MCF 10A (cell line): ENCODE data around the gene PDE1C. TPM values are rescaled to one million over a fixed set of nuclear protein-coding genes. Genes with fewer than 3 reads are reported as not detected.
"Not testable (repeated sequence)": the region's sequence is repeated elsewhere in the genome, so short reads cannot be mapped to it uniquely, and the experiment has no call there.

Experiments
- BruUV-seq: library from RNA; stranded (reverse); fragments of 400-500 nt; replicated peaks from 2 replicates; lab custom pipeline; 2021; lab: Mats Ljungman, UMichigan
- CTCF ChIA-PET: fragments of 300-600 bp; sonication (Branson Sonifier 250); formaldehyde crosslinking; extraction: SDS; loops from one replicate; lab custom pipeline; 2021; ENCODE audit warnings: antibody characterized with exemption, inconsistent platforms; lab: Yijun Ruan, JAX
- POLR2A ChIA-PET: fragments of 300-600, 350-650 bp; sonication (Branson Sonifier 250); formaldehyde crosslinking; extraction: SDS; loops from one replicate; lab custom pipeline; 2020; ENCODE audit warnings: antibody characterized with exemption, inconsistent platforms; lab: Yijun Ruan, JAX
- DNase-seq: peaks from one replicate; pipeline ENCODE4 v3.0.0-alpha.2; 2018; ENCODE audit not compliant: unreplicated experiment
- H3K27ac Mint-ChIP-seq: one replicate; pipeline ENCODE4 v1.8.0; 2022; ENCODE audit warnings: mild to moderate bottlenecking, low read depth, mixed read lengths; ENCODE audit not compliant: unreplicated experiment
- H3K27me3 Mint-ChIP-seq: one replicate; pipeline ENCODE4 v1.8.0; 2022; ENCODE audit warnings: mixed read lengths; ENCODE audit not compliant: insufficient read depth, unreplicated experiment
- H3K36me3 Mint-ChIP-seq: one replicate; pipeline ENCODE4 v1.8.0; 2022; ENCODE audit warnings: mild to moderate bottlenecking, moderate library complexity, mixed read lengths; ENCODE audit not compliant: insufficient read depth, unreplicated experiment
- H3K4me1 Mint-ChIP-seq: one replicate; pipeline ENCODE4 v1.8.0; 2022; ENCODE audit warnings: mixed read lengths; ENCODE audit not compliant: insufficient read depth, unreplicated experiment
- H3K4me3 Mint-ChIP-seq: one replicate; pipeline ENCODE4 v1.8.0; 2022; ENCODE audit warnings: mild to moderate bottlenecking, moderate library complexity, mixed read lengths; ENCODE audit not compliant: unreplicated experiment
- H3K9me3 Mint-ChIP-seq: one replicate; pipeline ENCODE4 v1.8.0; 2022; ENCODE audit warnings: mixed read lengths; ENCODE audit not compliant: unreplicated experiment
- CTCF ChIP-seq: fragments of 200-600 bp; IDR thresholded peaks from one replicate; pipeline ENCODE4 v1.8.0; 2022; ENCODE audit warnings: antibody characterized with exemption, mild to moderate bottlenecking; ENCODE audit not compliant: unreplicated experiment
- intact Hi-C: fragments of 100-400 bp; cut with micrococcal nuclease; formaldehyde crosslinking; loops from 2 replicates; pipeline ENCODE4 v1.14.1; 2022
- total RNA-seq: library from RNA; stranded (reverse); gene quantifications from 2 replicates; pipeline ENCODE4 v1.2.3, GENCODE V29; 2022

The PDE1C gene
- total RNA-seq, 1 experiment from 2014 or later, result 0.14 TPM

- intact Hi-C loops, result no loop called here
- Mint-ChIP-seq H3K4me1 (no peaks in the 10 kb centered on the region), H3K9me3 (no peaks in the 10 kb centered on the region), H3K27me3 (no peaks in the 10 kb centered on the region), H3K36me3 (no peaks in the 10 kb centered on the region), H3K27ac (no peak overlapping the region), H3K4me3 (no peak overlapping the region)
- BruUV-seq, result no TSS peak
- no peak for TF ChIP-seq CTCF
- ChIA-PET POLR2A (no interaction called here), CTCF (no interaction called here)
- DNase-seq, result no peak
These were observed 219.1 kb downstream of the PDE1C start for GRCh38 chr7:31851119-31851518.

DNA sequence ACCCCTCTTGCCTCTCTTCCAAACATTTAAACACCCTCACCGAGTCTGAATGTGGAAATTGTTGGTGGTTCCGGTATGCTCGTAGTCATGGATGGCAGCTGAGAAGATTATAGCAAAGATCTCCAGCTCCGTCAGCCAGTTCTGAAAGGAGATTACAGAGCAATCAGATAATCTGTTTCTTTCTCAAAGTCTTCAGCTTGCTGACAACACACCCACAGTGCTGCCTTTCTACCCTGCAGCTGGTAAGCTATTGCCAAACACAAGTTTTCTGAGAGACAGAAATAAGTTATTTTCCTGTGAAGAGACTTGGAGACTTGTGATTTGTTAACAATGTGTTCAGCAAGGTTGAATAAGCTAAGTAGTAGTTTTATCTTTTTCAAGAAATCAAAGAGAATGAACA, 219.6 kb downstream of the PDE1C start:
- no peaks in the 10 kb centered on the region for H3K4me1 Mint-ChIP-seq
- intact Hi-C loops, result no loop called here
- no peak overlapping the region for H3K27ac Mint-ChIP-seq
- no peak overlapping the region for H3K4me3 Mint-ChIP-seq
- no peak for TF ChIP-seq CTCF
- H3K9me3 Mint-ChIP-seq, result no peaks in the 10 kb centered on the region
- DNase-seq, result no peak
- no peaks in the 10 kb centered on the region for H3K36me3 Mint-ChIP-seq
- ChIA-PET CTCF (interaction anchor here (0.6 to 0.7 kb wide), 2 partner anchors 243 to 568 kb away, joined by 3 read pairs; no protein-coding TSS in a partner anchor), POLR2A (no interaction called here)
- no peaks in the 10 kb centered on the region for H3K27me3 Mint-ChIP-seq
- BruUV-seq, result no TSS peak

DNA sequence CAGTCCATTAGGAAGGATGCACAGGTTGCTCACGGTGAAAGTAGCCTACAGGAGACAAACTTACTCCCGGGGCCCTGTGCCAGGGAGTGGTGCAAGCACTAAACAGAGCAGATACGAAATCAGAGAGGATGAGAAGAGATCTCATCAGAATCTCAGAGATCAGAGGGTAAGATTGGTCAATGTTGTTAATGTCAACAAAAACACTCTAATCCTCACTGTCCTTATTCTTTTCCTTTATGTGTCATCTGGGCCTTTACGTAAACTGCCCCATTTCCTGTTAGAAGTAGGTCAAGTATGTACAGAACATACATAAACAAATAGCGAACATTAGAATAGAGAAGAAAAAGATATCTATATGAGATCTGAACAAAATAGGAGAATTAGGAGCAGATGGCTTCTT, 220.1 kb downstream of the PDE1C start:
- intact Hi-C loops, result no loop called here
- BruUV-seq, result no TSS peak
- ChIA-PET CTCF (interaction anchor here (0.6 to 0.7 kb wide), 2 partner anchors 243 to 568 kb away, joined by 3 read pairs; no protein-coding TSS in a partner anchor), POLR2A (no interaction called here)
- Mint-ChIP-seq H3K27me3 (no peaks in the 10 kb centered on the region), H3K27ac (no peak overlapping the region), H3K4me1 (no peaks in the 10 kb centered on the region), H3K36me3 (no peaks in the 10 kb centered on the region), H3K4me3 (no peak overlapping the region), H3K9me3 (no peaks in the 10 kb centered on the region)
- peak; percentile 7 for DNase-seq
- no peak for TF ChIP-seq CTCF

DNA sequence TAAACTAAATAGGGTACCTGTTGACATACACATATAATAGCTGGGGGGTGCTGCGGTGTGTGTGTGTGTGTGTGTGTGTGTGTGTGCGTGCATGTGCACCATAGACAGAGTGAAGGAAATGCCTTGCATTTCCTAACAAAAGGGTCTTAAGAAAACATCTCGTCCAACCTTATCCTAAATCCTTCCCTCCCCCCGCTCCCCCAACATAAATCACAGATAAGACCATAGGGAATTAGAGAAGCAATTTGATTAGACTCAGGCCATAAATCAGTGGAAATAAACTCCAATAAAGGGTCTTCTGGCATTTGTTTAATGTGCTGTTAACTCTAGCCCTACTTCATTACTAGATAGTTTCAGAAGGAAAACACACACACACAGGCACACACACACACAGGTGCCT, 234.7 kb downstream of the PDE1C start:
- DNase-seq, result no peak
- intact Hi-C loops, result no loop called here
- H3K27me3 Mint-ChIP-seq, result no peaks in the 10 kb centered on the region
- POLR2A ChIA-PET, result no interaction called here
- no peaks in the 10 kb centered on the region for H3K4me1 Mint-ChIP-seq
- no peak for TF ChIP-seq CTCF
- no TSS peak for BruUV-seq
- H3K4me3 Mint-ChIP-seq, result no peak overlapping the region
- no peaks in the 10 kb centered on the region for H3K9me3 Mint-ChIP-seq
- no peak overlapping the region for H3K27ac Mint-ChIP-seq
- CTCF ChIA-PET, result no interaction called here
- H3K36me3 Mint-ChIP-seq, result no peaks in the 10 kb centered on the region

DNA sequence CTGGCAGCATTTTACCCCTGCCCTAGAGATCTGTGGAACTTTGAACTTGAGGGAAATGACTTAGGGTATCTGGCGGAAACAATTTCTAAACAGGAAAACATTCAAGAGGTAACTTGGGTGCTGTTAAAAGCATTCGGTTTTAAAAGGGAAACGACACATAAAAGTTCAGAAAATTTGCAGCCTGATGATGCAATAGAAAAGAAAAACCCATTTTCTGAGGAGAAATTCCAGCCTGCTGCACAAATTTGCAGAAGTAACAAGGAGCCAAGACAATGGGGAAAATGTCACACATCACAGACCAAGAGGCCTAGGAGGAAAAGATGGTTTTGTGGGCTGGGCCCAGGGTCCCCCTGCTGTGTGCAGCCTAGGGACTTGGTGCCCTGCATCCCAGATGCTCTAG, 236.6 kb downstream of the PDE1C start:
- H3K27ac Mint-ChIP-seq, DNase-seq, H3K9me3 Mint-ChIP-seq, CTCF ChIA-PET, H3K36me3 Mint-ChIP-seq, BruUV-seq, H3K4me1 Mint-ChIP-seq, H3K4me3 Mint-ChIP-seq, H3K27me3 Mint-ChIP-seq, intact Hi-C loops, POLR2A ChIA-PET: not testable (repeated sequence)
